Osteocyte (in vitro differentiated cells): Measurements from ENCODE around the gene SMAD3. TPM values are rescaled to one million over a fixed set of nuclear protein-coding genes. Genes with fewer than 3 reads are reported as not detected.

Experiments
- DNase-seq: peaks from one replicate; pipeline ENCODE4 v3.0.0; 2021; ENCODE audit warnings: mixed read lengths; ENCODE audit not compliant: unreplicated experiment; ENCODE audit errors: extremely low spot score
- H3K27ac Mint-ChIP-seq: one replicate; pipeline ENCODE4 v1.8.0; 2021; ENCODE audit warnings: mild to moderate bottlenecking, mixed read lengths; ENCODE audit not compliant: unreplicated experiment
- H3K27me3 Mint-ChIP-seq: one replicate; pipeline ENCODE4 v1.8.0; 2021; ENCODE audit warnings: mixed read lengths; ENCODE audit not compliant: unreplicated experiment
- H3K36me3 Mint-ChIP-seq: one replicate; pipeline ENCODE4 v1.8.0; 2021; ENCODE audit warnings: mixed read lengths; ENCODE audit not compliant: unreplicated experiment
- H3K4me1 Mint-ChIP-seq: one replicate; pipeline ENCODE4 v1.8.0; 2021; ENCODE audit warnings: mixed read lengths; ENCODE audit not compliant: unreplicated experiment
- H3K4me3 Mint-ChIP-seq: one replicate; pipeline ENCODE4 v1.8.0; 2021; ENCODE audit warnings: mild to moderate bottlenecking, moderate library complexity, mixed read lengths; ENCODE audit not compliant: unreplicated experiment
- H3K9me3 Mint-ChIP-seq: one replicate; pipeline ENCODE4 v1.8.0; 2021; ENCODE audit warnings: mixed read lengths; ENCODE audit not compliant: unreplicated experiment
- CTCF ChIP-seq: fragments of 200-600 bp; sonication (generic); IDR thresholded peaks from 2 replicates; pipeline ENCODE4 v1.5.0; 2021; ENCODE audit warnings: antibody characterized with exemption, mild to moderate bottlenecking, moderate library complexity
- total RNA-seq: library from RNA; stranded (reverse); gene quantifications from 2 replicates; pipeline ENCODE4 v1.2.1, GENCODE V29; 2021

Gene SMAD3
- total RNA-seq, 1 donor from 2014 or later = 39.7 TPM

DNA sequence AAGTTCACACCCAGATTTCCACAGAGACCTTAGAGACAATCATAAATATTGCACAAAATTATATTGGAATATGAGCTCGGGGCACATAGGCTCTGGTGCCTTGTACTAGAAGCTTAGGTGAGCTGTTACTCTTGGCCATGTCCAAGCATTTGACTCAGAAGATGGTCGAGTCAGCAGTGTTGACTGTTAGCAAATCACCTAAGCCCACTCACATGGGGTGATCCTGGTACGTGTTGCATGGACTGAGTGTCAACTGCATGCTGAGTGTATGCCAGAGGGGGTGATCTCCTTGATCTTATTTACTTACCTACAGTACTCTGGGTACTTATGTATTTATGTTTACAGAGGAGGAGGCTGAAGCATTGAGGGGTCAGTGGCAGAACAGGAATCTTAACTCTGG lies 14.0 kb downstream of the SMAD3 start:
- DNase-seq = no peak

DNA sequence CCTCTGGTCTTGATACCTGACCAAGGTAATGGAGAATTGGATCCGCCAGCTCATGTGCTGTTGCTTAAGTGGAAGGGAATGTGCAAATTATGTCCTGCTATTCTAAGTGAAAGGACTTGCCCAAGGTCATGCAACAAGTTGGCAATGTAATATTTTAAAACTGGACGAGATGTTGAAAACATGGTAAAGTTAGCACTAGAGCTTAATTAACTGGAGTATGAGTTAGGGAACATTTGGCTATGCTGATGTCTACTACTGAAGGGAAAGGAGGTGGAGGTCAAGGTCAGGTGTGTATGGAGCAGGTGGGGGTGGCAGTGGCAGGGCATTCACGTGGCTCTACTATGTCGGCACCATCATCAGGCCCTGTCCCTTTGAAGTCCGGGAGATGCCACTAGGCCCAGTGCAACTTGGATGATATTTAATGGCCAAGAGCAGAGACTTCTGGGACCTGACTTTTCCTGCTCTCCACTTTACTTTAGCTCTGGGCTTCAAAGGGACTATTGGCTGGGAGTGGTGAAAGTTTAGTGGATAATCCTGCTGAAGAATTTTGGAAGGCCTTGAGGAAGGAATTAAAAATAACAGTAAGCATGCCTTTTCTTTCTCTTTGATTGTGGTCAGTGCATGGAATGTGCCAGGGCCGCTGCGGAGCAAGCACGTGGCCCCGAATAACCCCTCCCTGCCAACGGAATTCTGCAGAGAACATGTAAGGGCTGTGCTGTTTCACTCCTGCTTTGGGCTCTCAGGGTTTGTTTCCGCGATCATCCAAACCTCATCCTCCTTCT lies 14.9 kb downstream of the SMAD3 start:
- Mint-ChIP-seq H3K4me1 (peaks cover 87% of the 10 kb centered on the region), H3K4me3 (peak overlapping the region; percentile 14), H3K27me3 (no peaks in the 10 kb centered on the region), H3K36me3 (peaks cover 6% of the 10 kb centered on the region), H3K27ac (peak overlapping the region; percentile 78), H3K9me3 (no peaks in the 10 kb centered on the region)
- no peak for DNase-seq
- TF ChIP-seq CTCF = no peak

More for the DNA sequence above, 14.0 kb downstream of the SMAD3 start:
- TF ChIP-seq CTCF = no peak
- Mint-ChIP-seq H3K4me1 (peaks cover 87% of the 10 kb centered on the region), H3K9me3 (no peaks in the 10 kb centered on the region), H3K36me3 (peaks cover 3% of the 10 kb centered on the region), H3K27ac (no peak overlapping the region), H3K27me3 (no peaks in the 10 kb centered on the region), H3K4me3 (no peak overlapping the region)

- Mint-ChIP-seq H3K9me3 (no peaks in the 10 kb centered on the region), H3K27me3 (no peaks in the 10 kb centered on the region), H3K36me3 (peaks cover 3% of the 10 kb centered on the region), H3K4me1 (peaks cover 89% of the 10 kb centered on the region), H3K4me3 (no peak overlapping the region), H3K27ac (peak overlapping the region; percentile 78)
- no peak for DNase-seq
- peak; percentile 18 for TF ChIP-seq CTCF
These were observed 15.6 kb downstream of the SMAD3 start for GRCh38 chr15:67080900-67081431.

- H3K9me3 Mint-ChIP-seq = no peaks in the 10 kb centered on the region
- DNase-seq = no peak
- no peak for TF ChIP-seq CTCF
- H3K36me3 Mint-ChIP-seq = peaks cover 3% of the 10 kb centered on the region
- no peaks in the 10 kb centered on the region for H3K27me3 Mint-ChIP-seq
- peaks cover 88% of the 10 kb centered on the region for H3K4me1 Mint-ChIP-seq
- peak overlapping the region; percentile 31 for H3K27ac Mint-ChIP-seq
- H3K4me3 Mint-ChIP-seq = no peak overlapping the region
These were observed 16.7 kb downstream of the SMAD3 start for GRCh38 chr15:67082007-67082536.

GRCh38 chr15:67083135-67083762 lies 17.8 kb downstream of the SMAD3 start:
- Mint-ChIP-seq H3K4me3 (no peak overlapping the region), H3K9me3 (no peaks in the 10 kb centered on the region), H3K27me3 (no peaks in the 10 kb centered on the region), H3K27ac (no peak overlapping the region), H3K4me1 (peaks cover 90% of the 10 kb centered on the region), H3K36me3 (peaks cover 3% of the 10 kb centered on the region)
- no peak for TF ChIP-seq CTCF
- no peak for DNase-seq
